ENCODE data around the gene PRKCD.

DNA sequence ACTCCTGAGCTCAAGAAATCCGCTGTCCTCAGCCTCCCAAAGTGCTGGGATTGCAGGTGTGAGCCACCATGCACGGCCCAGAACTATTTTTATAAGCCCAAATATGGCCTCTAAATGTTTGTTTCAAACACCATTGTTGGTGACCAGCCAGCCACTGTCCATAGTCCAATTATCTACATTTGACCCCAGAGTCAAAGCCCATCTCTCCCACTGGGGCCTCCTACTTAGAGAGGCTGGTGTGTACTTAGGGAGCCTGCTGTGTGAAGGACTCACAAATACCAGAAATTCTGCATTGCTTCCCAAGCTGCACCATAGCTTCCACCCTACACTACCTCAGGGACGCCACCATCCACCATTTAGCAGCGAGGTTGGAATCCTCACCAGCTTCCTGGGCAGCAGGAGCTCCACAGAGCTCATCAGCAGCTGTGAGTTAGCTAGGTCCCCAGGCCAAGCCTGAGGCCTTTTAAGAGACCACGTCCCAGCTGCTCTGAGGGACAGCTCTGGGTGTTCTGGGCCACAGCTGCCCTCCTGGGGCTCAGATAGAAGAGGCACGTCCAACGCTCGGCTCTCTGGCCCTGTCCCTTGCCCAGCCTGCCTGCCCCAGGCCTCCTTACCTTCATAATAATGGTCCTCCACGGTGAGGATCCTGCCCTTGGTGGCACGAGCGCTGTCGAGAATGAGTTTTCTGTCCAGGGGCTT is 65.3 kb downstream of the PRKCD start:
- TF ChIP-seq CTCF (conservative IDR thresholded peaks at IDR 0.05; ENCODE audit: low read depth, low read length) (no peak), EZH2 (IDR thresholded peaks at IDR 0.05; ENCODE audit: borderline replicate concordance, low read depth, low read length, poor library complexity, severe bottlenecking) (no peak)

Measured in A673 (cell line).